Activated effector memory CD4-positive, alpha-beta T cell treated with Interleukin-2 at 50 U/mL for 16 hours (primary cell): ENCODE data around the gene LHX2.

Experiments
- DNase-seq: peaks from one replicate; pipeline ENCODE4 v3.0.0-alpha.2; 2020

The LHX2 gene

DNA sequence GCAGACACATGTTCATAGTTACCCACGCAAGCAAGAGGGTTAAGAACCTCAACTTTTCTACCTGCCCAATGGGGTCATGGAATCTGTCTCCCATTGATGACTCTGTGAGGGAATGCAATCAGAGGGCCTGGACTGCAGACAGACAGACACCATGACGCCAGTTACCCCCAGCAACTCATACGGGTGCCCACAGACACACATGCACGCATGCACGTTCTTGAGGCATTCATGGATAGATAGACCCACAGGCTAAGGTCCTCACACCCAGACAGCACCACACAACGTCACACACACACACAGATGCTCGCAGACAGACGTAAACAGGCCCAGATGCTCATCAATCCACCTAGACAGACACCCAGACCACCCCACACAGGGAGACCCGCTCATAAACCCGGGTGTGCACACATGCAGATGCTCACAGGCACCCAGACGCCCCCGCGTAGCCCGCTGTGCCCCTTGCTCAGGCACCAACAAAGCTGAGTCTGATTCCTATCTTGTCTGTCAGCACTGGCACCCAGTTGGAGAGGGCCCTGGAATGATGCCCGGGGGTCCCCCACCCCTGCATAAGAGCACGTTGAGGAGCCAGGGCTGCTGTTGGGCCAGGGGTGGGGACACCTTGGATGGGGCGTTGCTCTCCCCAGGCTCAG, 23.6 kb downstream of the LHX2 start:
- no peak for DNase-seq

- no peak for DNase-seq
These were observed 25.0 kb downstream of the LHX2 start for GRCh38 chr9:124036578-124036977.

- no peak for DNase-seq
These were observed 26.2 kb downstream of the LHX2 start for GRCh38 chr9:124037790-124038189.

DNA sequence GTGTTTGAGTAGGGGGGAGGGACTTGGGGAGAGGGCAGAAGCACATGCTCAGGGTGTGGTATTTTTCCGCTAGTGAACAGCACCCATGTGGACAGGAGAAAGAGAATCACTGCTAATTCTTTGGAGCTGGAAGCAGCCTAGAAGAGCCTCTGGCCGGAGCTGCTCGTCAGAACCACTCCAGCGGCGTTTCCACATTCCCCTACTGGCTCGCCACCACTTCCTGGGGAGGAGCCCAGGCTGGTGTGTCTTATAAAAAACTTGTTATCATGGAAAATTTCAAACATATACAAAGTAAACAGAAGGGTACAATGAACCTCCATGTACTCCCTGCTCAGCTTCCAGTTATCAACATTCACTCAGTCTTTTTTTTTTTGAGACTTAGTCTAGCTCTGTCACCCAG, 26.7 kb downstream of the LHX2 start:
- no peak for DNase-seq

GRCh38 chr9:124038790-124039633, 27.4 kb downstream of the LHX2 start:
- DNase-seq: no peak

DNA sequence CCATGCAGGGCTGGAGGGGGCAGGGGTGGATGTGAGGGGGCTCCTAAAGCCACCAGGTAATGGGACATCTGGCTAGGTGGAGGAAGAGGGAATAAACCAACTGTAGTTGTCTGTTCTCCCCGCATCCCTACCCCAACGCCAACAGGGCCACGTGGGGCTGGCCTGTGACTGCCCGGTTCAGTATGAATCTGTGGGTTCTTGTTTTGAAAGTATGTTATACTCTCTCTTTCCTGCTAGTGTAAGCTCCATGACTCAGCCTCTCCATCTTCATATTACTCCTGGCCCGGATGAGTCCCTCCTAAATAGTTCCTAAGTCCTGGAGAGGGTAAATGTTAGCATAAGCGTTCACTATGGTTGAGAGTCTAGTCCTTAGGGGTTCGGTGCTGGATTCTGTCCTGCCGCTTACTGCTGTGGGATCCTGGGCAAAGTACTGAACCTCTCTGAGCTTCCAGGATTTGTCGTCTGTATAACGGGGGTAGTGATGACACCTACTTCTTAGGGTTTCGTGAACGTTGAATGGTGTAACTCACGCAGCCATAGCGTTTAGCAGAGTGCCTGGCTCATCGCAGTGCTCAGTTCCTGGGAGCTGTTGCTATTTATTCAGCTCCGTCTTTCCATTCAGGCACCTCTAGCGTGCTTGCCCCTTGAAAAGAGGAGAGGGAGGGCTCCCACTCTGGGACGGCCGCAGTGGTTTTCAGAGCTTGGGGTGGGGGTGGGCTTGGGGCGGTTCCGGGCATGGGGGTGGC, 28.8 kb downstream of the LHX2 start:
- no peak for DNase-seq

DNA sequence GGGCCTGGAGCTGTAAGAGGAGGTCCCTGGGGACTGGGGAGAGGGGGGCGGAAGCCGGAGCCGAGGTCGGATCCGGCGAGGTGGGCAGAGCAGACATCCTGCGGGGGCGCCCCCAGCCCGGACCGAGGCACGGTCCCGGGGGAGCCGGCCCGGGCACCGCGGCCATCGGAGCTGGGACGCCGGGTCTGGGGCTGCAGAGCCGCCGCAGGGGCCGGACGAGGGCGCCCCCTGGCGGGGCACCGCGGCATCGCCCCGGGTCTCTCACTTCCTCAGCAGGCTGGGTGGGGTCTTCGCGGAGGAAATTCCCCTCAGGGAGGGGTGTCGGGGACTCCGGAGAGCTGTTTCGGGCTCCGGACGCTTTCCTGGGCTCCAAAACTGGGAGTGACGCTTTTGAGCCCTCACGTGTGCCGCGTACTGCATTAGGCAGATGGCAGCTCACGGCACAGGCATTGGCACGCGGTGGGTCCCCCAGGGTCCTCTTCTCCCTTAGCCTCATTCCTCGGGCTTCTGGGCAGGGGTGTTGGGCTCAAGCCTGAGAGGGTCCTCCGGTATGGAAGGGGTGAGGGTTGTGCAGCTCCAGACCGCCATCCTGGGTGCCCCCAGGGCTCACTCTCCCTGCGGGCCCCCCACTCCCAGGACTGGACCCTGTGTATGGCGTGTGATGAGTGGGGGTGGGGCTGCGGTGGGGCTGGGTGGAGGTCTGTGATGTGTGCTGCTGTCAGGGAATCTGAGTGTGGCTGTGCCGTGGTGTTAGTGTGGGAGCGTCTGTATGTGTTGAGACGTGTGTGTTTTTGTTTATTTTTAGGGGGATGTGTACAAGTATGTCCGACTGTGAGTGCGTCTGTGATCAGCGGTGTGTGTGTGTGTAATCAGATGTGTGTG, 29.6 kb downstream of the LHX2 start:
- peak; percentile 17 for DNase-seq

- no peak for DNase-seq
These were observed 30.2 kb downstream of the LHX2 start for GRCh38 chr9:124041817-124042116.

DNA sequence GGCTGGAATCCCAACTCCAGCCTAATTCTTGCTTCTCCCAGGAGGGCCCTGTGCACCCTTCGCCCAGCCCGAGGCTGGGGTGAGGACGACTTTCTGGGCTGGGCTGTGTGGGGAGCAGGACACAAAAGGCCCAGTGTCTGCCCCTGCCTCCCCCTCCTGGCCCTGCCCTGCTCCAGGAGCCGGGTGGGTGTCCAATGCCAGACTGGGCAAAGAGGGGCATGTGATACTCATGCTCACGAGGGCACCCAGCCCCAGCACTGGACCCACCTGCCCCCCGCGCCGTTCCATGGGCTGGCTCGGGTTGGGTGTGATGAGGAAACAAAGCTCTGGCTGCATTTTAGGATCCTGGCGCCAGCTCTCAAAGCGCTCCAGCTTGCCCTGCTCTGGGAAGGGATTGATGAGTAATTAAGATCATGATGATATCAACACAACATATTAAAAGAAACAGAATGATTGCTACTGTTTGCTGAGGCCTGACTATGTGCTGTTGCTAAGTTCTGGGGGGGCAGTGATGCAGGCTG, 30.7 kb downstream of the LHX2 start:
- no peak for DNase-seq

GRCh38 chr9:124044448-124044847, 32.9 kb downstream of the LHX2 start:
- no peak for DNase-seq

- DNase-seq: no peak
These were observed 33.7 kb downstream of the LHX2 start for GRCh38 chr9:124045076-124045829.

DNA sequence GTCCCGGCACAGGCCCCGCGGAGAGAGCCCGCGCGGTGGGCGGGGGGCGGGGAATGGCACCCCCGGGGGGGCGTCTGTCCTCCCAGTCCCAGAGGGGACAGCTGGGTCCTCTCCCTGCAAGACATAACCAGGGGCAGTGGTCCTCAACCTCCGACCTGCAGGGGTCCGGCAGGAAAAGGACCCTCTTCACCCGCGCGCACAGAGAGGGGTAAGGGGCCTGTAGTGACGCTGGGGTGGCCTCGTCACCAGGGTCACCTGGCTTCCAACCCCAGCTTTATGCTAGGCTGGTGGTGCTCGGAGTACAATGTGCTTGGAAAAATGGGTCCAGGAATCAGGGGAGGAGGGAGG, 34.2 kb downstream of the LHX2 start:
- DNase-seq: no peak

- DNase-seq: no peak
These were observed 34.6 kb downstream of the LHX2 start for GRCh38 chr9:124046189-124046588.

DNA sequence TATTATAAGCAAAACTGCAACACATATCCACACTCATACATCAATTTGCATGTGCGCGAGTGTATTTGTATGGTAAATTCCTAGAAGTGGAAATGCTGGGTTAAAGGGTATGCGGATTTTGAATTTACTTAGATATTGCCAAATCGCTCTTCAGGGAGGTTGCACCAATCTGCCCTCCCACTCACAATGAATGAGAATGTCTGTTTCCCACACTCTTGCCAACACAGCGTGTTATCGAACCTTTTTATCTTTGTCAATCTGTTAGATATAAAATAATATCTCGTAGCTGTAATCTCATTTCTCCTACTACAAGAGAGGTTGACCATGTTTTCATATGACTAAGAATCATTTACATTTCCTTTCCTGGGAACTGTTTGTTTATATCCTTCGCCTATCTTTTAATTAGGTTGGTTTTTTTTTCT, 35.7 kb downstream of the LHX2 start:
- DNase-seq: no peak

GRCh38 chr9:124050955-124051354, 39.4 kb downstream of the LHX2 start:
- no peak for DNase-seq

GRCh38 chr9:124052401-124052800, 40.8 kb downstream of the LHX2 start:
- no peak for DNase-seq

GRCh38 chr9:124054582-124055227, 43.1 kb downstream of the LHX2 start:
- no peak for DNase-seq

DNA sequence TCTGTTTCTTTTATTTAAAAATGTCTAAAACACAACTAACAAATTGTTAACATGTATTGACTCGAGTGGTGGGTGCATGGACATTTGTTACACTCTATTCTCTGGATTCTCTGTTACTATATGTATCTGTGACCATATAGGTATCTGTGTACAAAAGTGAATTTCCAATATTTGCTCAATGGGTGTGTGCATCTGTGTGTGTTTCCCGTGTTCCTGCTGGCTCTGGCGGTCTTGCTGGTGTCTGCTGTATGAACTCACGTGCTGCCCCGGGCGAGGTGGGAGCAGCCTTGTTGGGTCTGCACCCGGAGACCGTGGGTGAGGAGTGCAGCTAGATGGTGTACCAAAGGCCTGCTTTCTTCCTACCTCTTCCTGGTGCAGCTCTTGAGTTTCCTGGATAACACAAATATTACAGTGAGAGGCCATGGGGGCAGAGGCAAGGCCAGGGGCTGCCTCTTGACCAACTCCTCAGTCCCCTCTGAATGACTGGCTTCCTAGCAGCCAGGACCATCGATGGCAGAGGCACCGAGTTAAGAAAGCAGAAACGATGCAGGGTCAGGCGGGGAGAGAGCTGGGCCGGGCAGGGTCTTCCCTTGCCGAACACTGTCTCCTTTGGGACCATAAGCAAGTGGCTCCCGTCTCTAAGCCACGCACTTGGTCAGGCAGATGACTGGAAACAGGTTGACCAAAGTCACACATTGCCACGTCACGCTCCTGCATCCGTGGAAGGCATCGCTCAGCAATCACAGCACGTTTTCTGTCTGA, 49.5 kb downstream of the LHX2 start:
- no peak for DNase-seq

DNA sequence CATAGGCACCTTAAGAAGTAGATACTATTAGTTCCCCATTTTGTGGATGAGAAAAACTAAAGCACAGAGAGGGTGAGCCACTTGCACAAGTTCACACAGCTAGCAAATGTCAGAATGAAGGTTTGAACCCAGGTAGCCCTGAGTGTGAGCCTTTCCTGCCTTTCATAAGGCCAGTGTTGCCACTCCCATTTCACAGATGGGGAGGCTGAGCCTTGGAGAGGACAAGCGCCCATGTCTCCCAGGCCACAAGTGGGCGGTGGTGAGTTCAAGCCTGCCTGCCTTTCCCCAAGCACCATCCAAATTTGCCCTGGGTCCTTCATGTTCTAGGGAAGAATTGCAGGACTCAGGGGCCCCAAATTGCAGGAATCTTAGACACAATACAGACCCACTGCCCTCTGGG, 50.6 kb downstream of the LHX2 start:
- DNase-seq: no peak

- DNase-seq: no peak
These were observed 55.4 kb downstream of the LHX2 start for GRCh38 chr9:124066783-124067577.
